K562 (cell line): Measurements from ENCODE around the gene TSGA10. TPM values are rescaled to one million over a fixed set of nuclear protein-coding genes. Genes with fewer than 3 reads are reported as not detected.

Source experiments
- BRF2 ChIP-seq: IDR thresholded peaks from 3 replicates; pipeline ENCODE4 v1.6.1; 2011; ENCODE audit warnings: borderline replicate concordance, mild to moderate bottlenecking; ENCODE audit not compliant: insufficient read length, insufficient read depth
- CHD1 ChIP-seq: fragments of 200-600 bp; sonication (generic); IDR thresholded peaks from one replicate; pipeline ENCODE4 v1.6.1; 2012; ENCODE audit warnings: mild to moderate bottlenecking, moderate library complexity, low read length, inconsistent platforms
- ESRRA ChIP-seq: fragments of 450-650 bp; IDR thresholded peaks from 2 replicates; pipeline ENCODE4 v1.6.1; 2014; ENCODE audit warnings: low read depth, mild to moderate bottlenecking, moderate library complexity, borderline replicate concordance
- FOS ChIP-seq: IDR thresholded peaks from 3 replicates; pipeline ENCODE4 v1.6.1; 2011; ENCODE audit not compliant: insufficient read length; ENCODE audit errors: extremely low read depth
- GABPB2 ChIP-seq: fragments of 250-450 bp; sonication (Bioruptor Pico); conservative IDR thresholded peaks from 2 replicates; pipeline ENCODE4 v1.5.1; 2021; ENCODE audit warnings: mild to moderate bottlenecking
- GATA2 ChIP-seq: sonication (generic); formaldehyde crosslinking; IDR thresholded peaks from 2 replicates; pipeline ENCODE4 v1.4.0; 2020; ENCODE audit warnings: mild to moderate bottlenecking, missing genetic modification reagents
- HOXB6 ChIP-seq: fragments of 250-450 bp; sonication (Bioruptor Pico); IDR thresholded peaks from 2 replicates; pipeline ENCODE4 v1.5.1; 2022; ENCODE audit warnings: mild to moderate bottlenecking, borderline replicate concordance
- IRF9 ChIP-seq: fragments of 450-650 bp; IDR thresholded peaks from 2 replicates; pipeline ENCODE4 v1.6.1; 2016; ENCODE audit warnings: missing biosample characterization, missing genetic modification characterization
- JUN ChIP-seq, 2 experiments: sonication (generic) in 1 of 2; formaldehyde crosslinking in 1 of 2; IDR thresholded peaks; 2 replicates each; pipeline versions ENCODE4 v1.6.1 to v1.8.0; 2012 to 2022; ENCODE audit warnings: borderline replicate concordance in 2 of 2, mild to moderate bottlenecking in 2 of 2, improper control_type of control experiment in 1 of 2, low read depth in 1 of 2, low read length in 1 of 2, missing genetic modification reagents in 1 of 2
- KDM1A ChIP-seq, 2 experiments: fragments of 450-650 bp; IDR thresholded peaks; 2 replicates each; pipeline ENCODE4 v1.6.1; 2016; ENCODE audit warnings: mild to moderate bottlenecking in 2 of 2
- NFIX ChIP-seq: fragments of 250-450 bp; sonication (Bioruptor Pico); IDR thresholded peaks from 2 replicates; pipeline ENCODE4 v1.4.0; 2020; ENCODE audit warnings: low read depth, mild to moderate bottlenecking, moderate library complexity
- POLR2G ChIP-seq: fragments of 200-400 bp; formaldehyde crosslinking; IDR thresholded peaks from 2 replicates; pipeline ENCODE4 v1.6.1; 2017; ENCODE audit warnings: low read depth, mild to moderate bottlenecking, antibody characterized with exemption, low read length, moderate library complexity
- SIRT6 ChIP-seq: IDR thresholded peaks from one replicate; pipeline ENCODE4 v1.6.1; 2012; ENCODE audit warnings: low read depth, mild to moderate bottlenecking, control low read depth, inconsistent platforms, low read length, moderate library complexity
- SMARCC2 ChIP-seq: fragments of 450-650 bp; IDR thresholded peaks from 2 replicates; pipeline ENCODE4 v1.6.1; 2017; ENCODE audit warnings: antibody characterized with exemption, moderate library complexity, mild to moderate bottlenecking, low read depth
- TOE1 ChIP-seq, 2 experiments: fragments of 450-650 bp in 1 of 2; sonication (generic) in 1 of 2; formaldehyde crosslinking in 1 of 2; IDR thresholded peaks; 2 replicates each; pipeline versions ENCODE4 v1.7.1 to v1.8.0; 2016 to 2022; ENCODE audit warnings: borderline replicate concordance in 2 of 2, mild to moderate bottlenecking in 2 of 2, antibody characterized with exemption in 1 of 2, inconsistent platforms in 1 of 2, low read depth in 1 of 2, missing genetic modification reagents in 1 of 2, moderate library complexity in 1 of 2
- ZC3H4 ChIP-seq: sonication (generic); formaldehyde crosslinking; IDR thresholded peaks from 2 replicates; pipeline ENCODE4 v1.9.0; 2021; ENCODE audit warnings: missing genetic modification reagents, borderline replicate concordance
- ZC3H8 ChIP-seq: fragments of 450-650 bp; IDR thresholded peaks from 2 replicates; pipeline ENCODE4 v1.6.1; 2017
- ZNF143 ChIP-seq: sonication (generic); formaldehyde crosslinking; IDR thresholded peaks from 2 replicates; pipeline ENCODE4 v1.9.0; 2022; ENCODE audit warnings: mild to moderate bottlenecking, missing genetic modification reagents
- polyA plus RNA-seq, 8 experiments: library from polyadenylated mRNA; depleted of rRNA in 4 of 8; stranded (reverse) in 5 of 8; unstranded in 3 of 8; fragments of >200 nt; fragmentation: Nextera tagmentation in 2 of 8; fragmentation: Illumina TruSeq in 1 of 8; extraction: Ambion mirVana in 2 of 8; extraction: Trizol in 1 of 8; gene quantifications; 2 replicates each; pipeline versions ENCODE4 v1.2.1 to v1.2.3, GENCODE V29; 2011 to 2014; ENCODE audit warnings: inconsistent platforms in 1 of 8, missing spikeins in 1 of 8
- total RNA-seq, 7 experiments: library from RNA; depleted of rRNA in 6 of 7; stranded (reverse); fragments of >200 nt in 6 of 7; fragmentation: Illumina TruSeq in 2 of 7; extraction: Trizol in 2 of 7; gene quantifications; 2 replicates each; pipeline versions ENCODE4 v1.2.1 to v1.2.3, GENCODE V29; 2011 to 2021; ENCODE audit warnings: low replicate concordance in 1 of 7
- TF ChIP-seq, protein P1 (sequence below): fragments of 250-450 bp; sonication (Bioruptor Pico); IDR thresholded peaks from 2 replicates; pipeline ENCODE4 v1.8.0; 2021; ENCODE audit warnings: moderate library complexity, mild to moderate bottlenecking, inconsistent platforms
- TF ChIP-seq, protein P2 (sequence below): fragments of 150-350 bp; conservative IDR thresholded peaks from 2 replicates; pipeline ENCODE4 v1.6.1; 2014; ENCODE audit warnings: low read length
- TF ChIP-seq, protein P3 (sequence below): sonication (generic); formaldehyde crosslinking; IDR thresholded peaks from 2 replicates; pipeline ENCODE4 v1.8.0; 2022; ENCODE audit warnings: mild to moderate bottlenecking, missing genetic modification reagents

Gene TSGA10
- total and polyA plus RNA-seq, 9 of the 15 experiments (the other 6 are each of a cell fraction or from before 2014, with no cell fraction given) = 2.1 to 11.3 (median 3.2) TPM

- TF ChIP-seq JUN (IDR thresholded peaks at IDR 0.05; ENCODE audit: borderline replicate concordance, low read depth, low read length) (peak; percentile 50; the same call in 1 of the 2 replicates), JUN (CRISPR knock-in tag; IDR thresholded peaks at IDR 0.05; ENCODE audit: borderline replicate concordance) (no peak), GATA2 (CRISPR knock-in tag) (no peak), FOS (no peak), SMARCC2 (peak; percentile 17; the same call in 1 of the 2 replicates), CHD1 (no peak), POLR2G (peak; percentile 98), GABPB2 (no peak), ZC3H4 (CRISPR knock-in tag) (peak; percentile 71; the same call in 1 of the 2 replicates), KDM1A (IDR thresholded peaks at IDR 0.05) (peak in 1 of 2 experiments; percentile 29; a peak in 1 of 4 replicates), SIRT6 (no peak), BRF2 (no peak), HOXB6 (CRISPR knock-in tag) (no peak), IRF9 (tag) (no peak), ZC3H8 (no peak), NFIX (CRISPR knock-in tag) (no peak), ZNF143 (peak; percentile 80), TOE1 (IDR thresholded peaks at IDR 0.05; ENCODE audit: borderline replicate concordance) (0 out of 2 replicates have a peak, but pooled peaks have one; percentile 51), TOE1 (CRISPR knock-in tag; IDR thresholded peaks at IDR 0.05; ENCODE audit: borderline replicate concordance, low read depth) (no peak), ESRRA (peak; percentile 76)
- TF ChIP-seq, protein P1, sequence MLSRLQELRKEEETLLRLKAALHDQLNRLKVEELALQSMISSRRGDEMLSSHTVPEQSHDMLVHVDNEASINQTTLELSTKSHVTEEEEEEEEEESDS (CRISPR knock-in tag) = no peak
- TF ChIP-seq, protein P2, sequence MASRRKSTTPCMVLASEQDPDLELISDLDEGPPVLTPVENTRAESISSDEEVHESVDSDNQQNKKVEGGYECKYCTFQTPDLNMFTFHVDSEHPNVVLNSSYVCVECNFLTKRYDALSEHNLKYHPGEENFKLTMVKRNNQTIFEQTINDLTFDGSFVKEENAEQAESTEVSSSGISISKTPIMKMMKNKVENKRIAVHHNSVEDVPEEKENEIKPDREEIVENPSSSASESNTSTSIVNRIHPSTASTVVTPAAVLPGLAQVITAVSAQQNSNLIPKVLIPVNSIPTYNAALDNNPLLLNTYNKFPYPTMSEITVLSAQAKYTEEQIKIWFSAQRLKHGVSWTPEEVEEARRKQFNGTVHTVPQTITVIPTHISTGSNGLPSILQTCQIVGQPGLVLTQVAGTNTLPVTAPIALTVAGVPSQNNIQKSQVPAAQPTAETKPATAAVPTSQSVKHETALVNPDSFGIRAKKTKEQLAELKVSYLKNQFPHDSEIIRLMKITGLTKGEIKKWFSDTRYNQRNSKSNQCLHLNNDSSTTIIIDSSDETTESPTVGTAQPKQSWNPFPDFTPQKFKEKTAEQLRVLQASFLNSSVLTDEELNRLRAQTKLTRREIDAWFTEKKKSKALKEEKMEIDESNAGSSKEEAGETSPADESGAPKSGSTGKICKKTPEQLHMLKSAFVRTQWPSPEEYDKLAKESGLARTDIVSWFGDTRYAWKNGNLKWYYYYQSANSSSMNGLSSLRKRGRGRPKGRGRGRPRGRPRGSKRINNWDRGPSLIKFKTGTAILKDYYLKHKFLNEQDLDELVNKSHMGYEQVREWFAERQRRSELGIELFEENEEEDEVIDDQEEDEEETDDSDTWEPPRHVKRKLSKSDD = no peak
- TF ChIP-seq, protein P3, sequence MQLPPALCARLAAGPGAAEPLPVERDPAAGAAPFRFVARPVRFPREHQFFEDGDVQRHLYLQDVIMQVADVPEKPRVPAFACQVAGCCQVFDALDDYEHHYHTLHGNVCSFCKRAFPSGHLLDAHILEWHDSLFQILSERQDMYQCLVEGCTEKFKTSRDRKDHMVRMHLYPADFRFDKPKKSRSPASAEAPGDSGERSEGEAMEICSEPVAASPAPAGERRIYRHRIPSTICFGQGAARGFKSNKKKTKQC (CRISPR knock-in tag) = peak; percentile 60; the same call in 1 of the 2 replicates
Observed at GRCh38 chr2:99154643-99155536, at the start of gene TSGA10, which contains the start of gene LIPT1 (continued).
